Liver (tissue), 9 donors: ENCODE data around the gene CBL. TPM values are rescaled to one million over a fixed set of nuclear protein-coding genes. Genes with fewer than 3 reads are reported as not detected.

Source experiments
- DNase-seq: peaks from one replicate; pipeline ENCODE4 v3.0.0-alpha.2; 2017; ENCODE audit warnings: low spot score
- H3K27ac ChIP-seq, 2 donors: one replicate each; pipeline ENCODE4 v1.7.0; 2013; ENCODE audit warnings: inconsistent platforms in 2 of 2, low read length in 2 of 2, control low read depth in 1 of 2, low read depth in 1 of 2, mild to moderate bottlenecking in 1 of 2
- H3K27me3 ChIP-seq, 4 donors: one replicate each; pipeline versions ENCODE4 v1.6.1 to v1.7.0; 2013; ENCODE audit warnings: low read length in 3 of 4, inconsistent platforms in 1 of 4, mild to moderate bottlenecking in 1 of 4, moderate library complexity in 1 of 4; ENCODE audit not compliant: control insufficient read depth in 4 of 4, insufficient read depth in 4 of 4
- H3K36me3 ChIP-seq, 4 donors: one replicate each; pipeline versions ENCODE4 v1.6.1 to v1.7.0; 2013; ENCODE audit warnings: low read length in 3 of 4, mild to moderate bottlenecking in 3 of 4, low read depth in 1 of 4, moderate library complexity in 1 of 4; ENCODE audit not compliant: control insufficient read depth in 4 of 4, insufficient read depth in 3 of 4
- H3K4me1 ChIP-seq, 4 donors: one replicate each; pipeline versions ENCODE4 v1.6.1 to v1.7.0; 2013; ENCODE audit warnings: low read length in 3 of 4, mild to moderate bottlenecking in 3 of 4, moderate library complexity in 1 of 4; ENCODE audit not compliant: control insufficient read depth in 4 of 4, insufficient read depth in 4 of 4
- H3K4me3 ChIP-seq, 3 donors: one replicate each; pipeline versions ENCODE4 v1.6.1 to v1.7.0; 2013; ENCODE audit warnings: low read length in 3 of 3, control low read depth in 1 of 3, low read depth in 1 of 3, mild to moderate bottlenecking in 1 of 3
- H3K9ac ChIP-seq, 2 donors: one replicate each; pipeline ENCODE4 v1.7.0; 2013; ENCODE audit warnings: low read length in 2 of 2, mild to moderate bottlenecking in 2 of 2, moderate library complexity in 2 of 2, control low read depth in 1 of 2, low read depth in 1 of 2
- H3K9me3 ChIP-seq, 4 donors: one replicate each; pipeline versions ENCODE4 v1.6.1 to v1.7.0; 2013; ENCODE audit warnings: low read length in 3 of 4; ENCODE audit not compliant: control insufficient read depth in 4 of 4
- EGR1 ChIP-seq, 2 donors: IDR thresholded peaks; 2 replicates each; pipeline ENCODE4 v1.6.1; 2016 to 2018; ENCODE audit warnings: antibody characterized with exemption in 2 of 2, low read depth in 2 of 2
- FOXA1 ChIP-seq: IDR thresholded peaks from 2 replicates; pipeline ENCODE4 v1.6.1; 2016; ENCODE audit warnings: antibody characterized with exemption
- FOXA2 ChIP-seq: IDR thresholded peaks from 2 replicates; pipeline ENCODE4 v1.6.1; 2016; ENCODE audit warnings: antibody characterized with exemption
- HNF4A ChIP-seq, 2 donors: conservative IDR thresholded peaks; 2 replicates each; pipeline ENCODE4 v1.6.1; 2016; ENCODE audit warnings: antibody characterized with exemption in 2 of 2, mild to moderate bottlenecking in 2 of 2
- HNF4G ChIP-seq: IDR thresholded peaks from 2 replicates; pipeline ENCODE4 v1.6.1; 2016; ENCODE audit warnings: antibody characterized with exemption
- JUND ChIP-seq, 2 donors: IDR thresholded peaks; 2 replicates each; pipeline ENCODE4 v1.6.1; 2016; ENCODE audit warnings: antibody characterized with exemption in 2 of 2
- MAX ChIP-seq: IDR thresholded peaks from 2 replicates; pipeline ENCODE4 v1.6.1; 2016; ENCODE audit warnings: antibody characterized with exemption
- NR2F2 ChIP-seq: IDR thresholded peaks from 2 replicates; pipeline ENCODE4 v1.6.1; 2016; ENCODE audit warnings: antibody characterized with exemption
- REST ChIP-seq: IDR thresholded peaks from 2 replicates; pipeline ENCODE4 v1.6.1; 2016; ENCODE audit warnings: antibody characterized with exemption, mild to moderate bottlenecking
- RXRA ChIP-seq, 2 donors: IDR thresholded peaks; 2 replicates each; pipeline ENCODE4 v1.6.1; 2017 to 2018; ENCODE audit warnings: antibody characterized with exemption in 2 of 2, mild to moderate bottlenecking in 1 of 2
- SP1 ChIP-seq: IDR thresholded peaks from 2 replicates; pipeline ENCODE4 v1.6.1; 2018; ENCODE audit warnings: antibody characterized with exemption, mild to moderate bottlenecking
- ZBTB33 ChIP-seq: IDR thresholded peaks from 2 replicates; pipeline ENCODE4 v1.6.1; 2016; ENCODE audit warnings: antibody characterized with exemption
- WGBS: extraction: QIAGEN DNeasy Blood & Tissue Kit; methylation state at CpG from one replicate; pipeline ENCODE4 v1.1.7; 2013; 5-methylcytosine and 5-hydroxymethylcytosine counted together
- polyA plus RNA-seq, 2 donors: library from polyadenylated mRNA; stranded (reverse) in 1 of 2; unstranded in 1 of 2; fragments of 200-250 nt in 1 of 2; fragments of >200 nt in 1 of 2; fragmentation: Nextera tagmentation in 1 of 2; extraction: Ambion mirVana in 1 of 2; gene quantifications; one replicate each; pipeline versions ENCODE4 v1.2.1 to v1.2.3, GENCODE V29; 2013 to 2015
- total RNA-seq, 2 donors: library from RNA; depleted of rRNA; stranded (reverse); fragments of >200 nt; gene quantifications; one replicate each; pipeline ENCODE4 v1.2.3, GENCODE V29; 2014
- donor health status: healthy.
- donor health status: healthy.
- donor health status: healthy.
- donor health status: healthy.
- donor health status: healthy.

Gene CBL
- total and polyA plus RNA-seq, 4 donors: 1.6 to 5.5 (median 3.5) TPM

GRCh38 chr11:119160151-119160550, 46.0 kb upstream of the CBL start:
- 94% methylated on average over 9 of the region's 9 CpGs for WGBS
- no peaks in the 10 kb centered on the region for H3K4me1 ChIP-seq
- no peaks in the 10 kb centered on the region for H3K27me3 ChIP-seq
- no peak for TF ChIP-seq ZBTB33
- TF ChIP-seq HNF4A (conservative IDR thresholded peaks at IDR 0.05): no peak
- TF ChIP-seq JUND (IDR thresholded peaks at IDR 0.05): no peak
- no peak for TF ChIP-seq FOXA2
- no peak overlapping the region for H3K4me3 ChIP-seq
- no peaks in the 10 kb centered on the region for H3K36me3 ChIP-seq
- no peak for DNase-seq
- H3K9me3 ChIP-seq: no peaks in the 10 kb centered on the region
- no peak overlapping the region for H3K9ac ChIP-seq
- H3K27ac ChIP-seq: no peak overlapping the region

- 89% methylated on average over 8 of the region's 8 CpGs for WGBS
- Histone ChIP-seq H3K27ac (no peak overlapping the region), H3K9me3 (no peaks in the 10 kb centered on the region), H3K9ac (no peak overlapping the region), H3K36me3 (no peaks in the 10 kb centered on the region), H3K4me1 (no peaks in the 10 kb centered on the region), H3K27me3 (no peaks in the 10 kb centered on the region), H3K4me3 (no peak overlapping the region)
- DNase-seq: no peak
- TF ChIP-seq ZBTB33 (no peak), FOXA1 (no peak), EGR1 (IDR thresholded peaks at IDR 0.05; ENCODE audit: low read depth in 2 of 2) (no peak), FOXA2 (no peak), RXRA (IDR thresholded peaks at IDR 0.05) (no peak), REST (no peak), SP1 (no peak), HNF4G (no peak), NR2F2 (no peak), MAX (no peak), HNF4A (conservative IDR thresholded peaks at IDR 0.05) (no peak)
Observed at GRCh38 chr11:119161871-119162270, 44.3 kb upstream of the CBL start.
